Stimulated activated naive CD8-positive, alpha-beta T cell treated with anti-CD3 and anti-CD28 coated beads, Interleukin-15, amount 100 ng/mL, for 72 hours (primary cell): ENCODE results near the gene PPM1H.
"Not testable (repeated sequence)": the region's sequence is repeated elsewhere in the genome, so short reads cannot be mapped to it uniquely, and the experiment has no call there.

Experiments used
- ATAC-seq: fragments of 150-1000 bp; cut with Tn5 transposase; 2 replicates; pipeline ENCODE4 v1.10.0; 2021; ENCODE audit warnings: mild to moderate bottlenecking, moderate library complexity
- DNase-seq, 2 donors: peaks; one replicate each; pipeline ENCODE4 v3.0.0; 2021 to 2022
- H3K27ac Mint-ChIP-seq, 2 donors: one replicate each; pipeline ENCODE4 v1.8.0; 2022; ENCODE audit warnings: mild to moderate bottlenecking in 2 of 2, mixed read lengths in 2 of 2, moderate library complexity in 2 of 2
- H3K27me3 Mint-ChIP-seq: one replicate; pipeline ENCODE4 v1.8.0; 2022; ENCODE audit warnings: mixed read lengths
- H3K4me1 Mint-ChIP-seq: one replicate; pipeline ENCODE4 v1.8.0; 2022; ENCODE audit warnings: mild to moderate bottlenecking, mixed read lengths
- H3K4me3 Mint-ChIP-seq, 2 donors: one replicate each; pipeline ENCODE4 v1.8.0; 2022; ENCODE audit warnings: mild to moderate bottlenecking in 2 of 2, mixed read lengths in 2 of 2, moderate library complexity in 1 of 2
- H3K9me3 Mint-ChIP-seq, 2 donors: one replicate each; pipeline ENCODE4 v1.8.0; 2022; ENCODE audit warnings: mixed read lengths in 2 of 2

Gene PPM1H

GRCh38 chr12:62817556-62818271 is 117.2 kb downstream of the PPM1H start:
- Mint-ChIP-seq H3K9me3 (no peaks in the 10 kb centered on the region), H3K27me3 (peaks cover 51% of the 10 kb centered on the region), H3K4me1 (peaks cover 17% of the 10 kb centered on the region), H3K4me3 (no peak overlapping the region), H3K27ac (no peak overlapping the region)
- ATAC-seq: no peak
- DNase-seq: no peak

DNA sequence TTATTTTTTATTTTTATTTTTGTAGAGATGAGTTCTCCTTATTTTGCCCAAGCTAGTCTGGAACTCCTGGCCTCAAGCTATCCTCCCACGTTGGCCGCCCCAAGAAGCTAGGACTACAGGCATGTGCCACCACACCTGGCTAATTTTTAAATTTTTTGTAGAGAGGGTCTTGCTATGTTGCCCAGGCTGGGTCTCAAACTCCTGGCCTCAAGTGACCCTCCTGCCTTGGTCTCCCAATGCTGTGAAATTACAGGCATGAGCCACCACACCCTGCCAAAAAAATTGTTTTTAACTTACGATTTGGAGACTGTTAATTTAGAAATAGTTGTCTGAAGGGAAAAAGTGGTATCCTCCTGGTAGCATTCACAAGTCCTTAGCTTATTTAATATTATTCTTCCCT is 120.7 kb downstream of the PPM1H start:
- Mint-ChIP-seq H3K4me1 (peaks cover 18% of the 10 kb centered on the region), H3K9me3 (no peaks in the 10 kb centered on the region), H3K4me3 (no peak overlapping the region), H3K27me3 (peaks cover 52% of the 10 kb centered on the region), H3K27ac (no peak overlapping the region)
- DNase-seq: no peak
- no peak for ATAC-seq

DNA sequence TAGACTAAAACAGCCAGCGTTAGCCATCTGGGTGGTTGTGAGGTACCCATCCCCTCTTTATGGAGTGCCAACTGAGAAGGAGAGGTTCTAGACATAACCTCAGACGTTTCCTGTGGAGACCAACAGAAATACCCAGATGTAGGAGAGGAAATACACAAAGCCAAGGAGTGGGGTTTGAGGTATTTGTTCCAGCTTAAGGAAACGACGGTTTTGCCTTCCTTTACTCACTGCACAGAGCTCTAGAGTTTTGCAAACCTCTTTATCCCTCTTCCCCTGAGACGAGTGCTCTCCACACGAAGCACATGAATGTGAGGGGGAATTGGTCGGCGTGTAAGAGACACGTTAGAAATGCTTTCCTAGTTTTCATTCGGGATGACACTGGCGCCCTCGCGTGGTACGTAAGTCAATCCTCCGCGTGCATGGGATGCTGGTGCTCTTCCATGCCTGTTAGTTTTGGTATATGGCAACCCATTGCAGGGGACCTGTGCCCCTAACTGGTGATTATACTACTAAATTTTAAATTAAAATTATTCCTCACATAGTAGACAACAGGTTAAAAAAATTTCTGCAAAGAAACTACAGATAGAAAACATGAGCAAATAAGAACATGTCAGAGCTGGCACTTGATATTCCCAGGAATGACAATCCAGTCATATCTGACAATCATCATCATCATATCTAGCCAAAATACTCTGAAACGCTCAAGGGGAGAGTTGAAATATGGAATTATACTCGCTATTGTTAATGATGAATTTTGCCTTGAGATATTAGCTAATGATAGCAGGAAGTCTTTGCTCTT is 121.7 kb downstream of the PPM1H start:
- Mint-ChIP-seq H3K9me3 (no peaks in the 10 kb centered on the region), H3K27ac (no peak overlapping the region), H3K27me3 (peaks cover 49% of the 10 kb centered on the region), H3K4me1 (peaks cover 26% of the 10 kb centered on the region), H3K4me3 (peak overlapping the region; percentile 40 to 50)
- DNase-seq (peak; percentile 25 to 26), ATAC-seq (peak; percentile 44)

GRCh38 chr12:62811481-62811880 is 123.5 kb downstream of the PPM1H start:
- H3K27me3 Mint-ChIP-seq: peaks cover 40% of the 10 kb centered on the region
- DNase-seq, ATAC-seq, H3K9me3 Mint-ChIP-seq, H3K27ac Mint-ChIP-seq, H3K4me3 Mint-ChIP-seq: not testable (repeated sequence)
- H3K4me1 Mint-ChIP-seq: peaks cover 34% of the 10 kb centered on the region

GRCh38 chr12:62808166-62808879 is 126.6 kb downstream of the PPM1H start:
- H3K27me3 Mint-ChIP-seq: peaks cover 28% of the 10 kb centered on the region

DNA sequence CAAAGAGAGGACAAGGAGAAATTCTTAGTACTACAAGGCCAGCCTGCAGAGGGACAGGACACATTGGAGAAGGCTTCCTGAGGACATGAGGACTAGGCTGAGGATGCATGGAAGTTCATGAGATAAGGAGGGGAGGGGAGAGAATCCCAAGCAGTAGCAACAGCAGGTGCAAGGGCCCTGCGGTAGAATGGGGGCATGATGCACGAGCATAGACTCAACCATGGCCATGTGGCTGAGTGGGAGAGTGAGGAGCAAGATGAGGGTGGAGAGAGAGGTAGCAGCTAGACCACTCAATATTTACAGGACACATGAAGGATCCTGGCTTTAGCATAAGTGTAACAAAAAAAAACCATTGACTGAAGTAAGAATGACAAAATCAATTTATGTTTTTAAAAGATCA is 128.1 kb downstream of the PPM1H start:
- peaks cover 28% of the 10 kb centered on the region for H3K4me1 Mint-ChIP-seq
- DNase-seq (no peak), ATAC-seq (no peak)
- H3K27ac Mint-ChIP-seq: no peak overlapping the region
- peaks cover 24% of the 10 kb centered on the region for H3K27me3 Mint-ChIP-seq
- H3K9me3 Mint-ChIP-seq: no peaks in the 10 kb centered on the region
- H3K4me3 Mint-ChIP-seq: no peak overlapping the region

More at GRCh38 chr12:62808166-62808879, 126.6 kb downstream of the PPM1H start:
- Mint-ChIP-seq H3K4me1 (peaks cover 36% of the 10 kb centered on the region), H3K27ac (no peak overlapping the region), H3K9me3 (no peaks in the 10 kb centered on the region), H3K4me3 (peak overlapping the region in 1 of 2 donors; percentile 48)
- ATAC-seq: peak; percentile 87
- DNase-seq: peak; percentile 16 to 28

- DNase-seq: no peak
- H3K27me3 Mint-ChIP-seq: peaks cover 18% of the 10 kb centered on the region
- no peak for ATAC-seq
- peaks cover 28% of the 10 kb centered on the region for H3K4me1 Mint-ChIP-seq
- no peak overlapping the region for H3K27ac Mint-ChIP-seq
- H3K9me3 Mint-ChIP-seq: no peaks in the 10 kb centered on the region
- H3K4me3 Mint-ChIP-seq: no peak overlapping the region
These were observed 128.6 kb downstream of the PPM1H start for GRCh38 chr12:62806244-62806836.

- peaks cover 11% of the 10 kb centered on the region for H3K27me3 Mint-ChIP-seq
- H3K4me3 Mint-ChIP-seq: no peak overlapping the region
- peaks cover 28% of the 10 kb centered on the region for H3K4me1 Mint-ChIP-seq
- ATAC-seq (no peak), DNase-seq (no peak)
- H3K9me3 Mint-ChIP-seq: no peaks in the 10 kb centered on the region
- H3K27ac Mint-ChIP-seq: no peak overlapping the region
These were observed 129.4 kb downstream of the PPM1H start for GRCh38 chr12:62805517-62805916.

GRCh38 chr12:62803756-62804155 is 131.2 kb downstream of the PPM1H start:
- H3K4me3 Mint-ChIP-seq: no peak overlapping the region
- H3K27ac Mint-ChIP-seq: no peak overlapping the region
- H3K4me1 Mint-ChIP-seq: peaks cover 25% of the 10 kb centered on the region
- no peak for ATAC-seq
- no peaks in the 10 kb centered on the region for H3K9me3 Mint-ChIP-seq
- no peak for DNase-seq
- H3K27me3 Mint-ChIP-seq: no peaks in the 10 kb centered on the region

DNA sequence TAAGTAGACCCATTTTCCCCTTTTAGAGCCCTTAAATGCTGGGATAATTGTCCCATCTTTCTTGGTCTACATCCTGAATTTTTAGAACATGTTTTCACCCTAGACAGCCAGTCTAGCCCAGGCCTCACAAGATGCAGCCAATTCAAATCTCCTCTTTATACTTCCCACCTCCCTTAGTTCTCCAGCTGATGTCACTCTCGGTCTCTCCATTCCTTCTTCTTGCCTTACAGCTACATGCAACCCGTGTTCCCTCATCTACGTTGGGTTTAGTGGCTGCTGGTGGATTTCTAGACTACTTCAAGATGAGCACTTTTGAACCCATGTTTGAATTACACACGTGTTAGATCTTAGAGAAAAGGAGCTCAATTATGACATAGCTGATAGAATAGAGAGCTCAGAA is 132.0 kb downstream of the PPM1H start:
- no peaks in the 10 kb centered on the region for H3K9me3 Mint-ChIP-seq
- H3K4me1 Mint-ChIP-seq: peaks cover 17% of the 10 kb centered on the region
- DNase-seq (no peak), ATAC-seq (no peak)
- H3K27me3 Mint-ChIP-seq: peaks cover under 1% of the 10 kb centered on the region
- no peak overlapping the region for H3K4me3 Mint-ChIP-seq
- no peak overlapping the region for H3K27ac Mint-ChIP-seq

GRCh38 chr12:62802321-62802720 is 132.6 kb downstream of the PPM1H start:
- Mint-ChIP-seq H3K4me1 (peaks cover 11% of the 10 kb centered on the region), H3K4me3 (no peak overlapping the region), H3K27ac (no peak overlapping the region), H3K27me3 (peaks cover 7% of the 10 kb centered on the region), H3K9me3 (no peaks in the 10 kb centered on the region)
- ATAC-seq (no peak), DNase-seq (no peak)

- DNase-seq (no peak), ATAC-seq (no peak)
- Mint-ChIP-seq H3K4me3 (no peak overlapping the region), H3K27me3 (peaks cover 12% of the 10 kb centered on the region), H3K4me1 (peaks cover 6% of the 10 kb centered on the region), H3K27ac (no peak overlapping the region), H3K9me3 (no peaks in the 10 kb centered on the region)
These were observed 133.2 kb downstream of the PPM1H start for GRCh38 chr12:62801796-62802195.

- no peak overlapping the region for H3K4me3 Mint-ChIP-seq
- no peak for DNase-seq
- no peaks in the 10 kb centered on the region for H3K9me3 Mint-ChIP-seq
- no peak for ATAC-seq
- peaks cover 17% of the 10 kb centered on the region for H3K27me3 Mint-ChIP-seq
- H3K27ac Mint-ChIP-seq: no peak overlapping the region
- no peaks in the 10 kb centered on the region for H3K4me1 Mint-ChIP-seq
These were observed 134.1 kb downstream of the PPM1H start for GRCh38 chr12:62800707-62801400.

- no peaks in the 10 kb centered on the region for H3K9me3 Mint-ChIP-seq
- ATAC-seq: no peak
- no peaks in the 10 kb centered on the region for H3K4me1 Mint-ChIP-seq
- H3K27ac Mint-ChIP-seq: no peak overlapping the region
- DNase-seq: no peak
- H3K27me3 Mint-ChIP-seq: peaks cover 17% of the 10 kb centered on the region
- H3K4me3 Mint-ChIP-seq: no peak overlapping the region
These were observed 135.1 kb downstream of the PPM1H start for GRCh38 chr12:62799766-62800406.
